Common myeloid progenitor, CD34-positive (primary cell): ENCODE data around the gene NCAPH2.

Source experiments
- CTCF ChIA-PET: fragments of 350-600 bp; sonication (Branson Sonifier 250); formaldehyde crosslinking; loops from one replicate; lab custom pipeline; 2021; ENCODE audit warnings: antibody characterized with exemption; lab: Charles Lee
- POLR2A ChIA-PET: fragments of 350-600 bp; sonication (Branson Sonifier 250); formaldehyde crosslinking; loops from one replicate; lab custom pipeline; 2021; ENCODE audit warnings: antibody characterized with exemption; lab: Charles Lee
- DNase-seq, 3 donors: peaks; one replicate each; pipeline versions ENCODE4 v3.0.0 to v3.0.0-alpha.2; 2013
- H3K27ac ChIP-seq, 2 experiments: 1 replicate in 1 of 2; 2 replicates in 1 of 2; pipeline ENCODE4 v1.7.0; 2013; ENCODE audit warnings: inconsistent platforms in 2 of 2, low read length in 2 of 2, mild to moderate bottlenecking in 2 of 2, low read depth in 1 of 2, moderate library complexity in 1 of 2; ENCODE audit not compliant: severe bottlenecking in 2 of 2, insufficient read depth in 1 of 2, poor library complexity in 1 of 2
- H3K27me3 ChIP-seq, 5 experiments: replicated peaks in 2 of 5; 1 replicate in 3 of 5; 2 replicates in 2 of 5; pipeline versions ENCODE4 v1.6.1 to v1.7.0; 2013; ENCODE audit warnings: low read length in 4 of 5, mild to moderate bottlenecking in 2 of 5, moderate library complexity in 2 of 5, inconsistent platforms in 1 of 5; ENCODE audit not compliant: insufficient read depth in 5 of 5, control insufficient read depth in 4 of 5
- H3K36me3 ChIP-seq, 4 experiments: 1 replicate in 2 of 4; 2 replicates in 2 of 4; pipeline versions ENCODE4 v1.6.1 to v1.7.0; 2013; ENCODE audit warnings: low read length in 3 of 4, control low read depth in 1 of 4, mild to moderate bottlenecking in 1 of 4; ENCODE audit not compliant: control insufficient read depth in 4 of 4, insufficient read depth in 4 of 4
- H3K4me1 ChIP-seq, 4 experiments: 1 replicate in 3 of 4; 2 replicates in 1 of 4; pipeline versions ENCODE4 v1.6.1 to v1.7.1; 2013; ENCODE audit warnings: low read length in 3 of 4, mild to moderate bottlenecking in 3 of 4, control low read depth in 1 of 4, inconsistent platforms in 1 of 4, moderate library complexity in 1 of 4; ENCODE audit not compliant: control insufficient read depth in 4 of 4, insufficient read depth in 4 of 4; ENCODE audit errors: control extremely low read depth in 1 of 4
- H3K4me3 ChIP-seq, 7 experiments: 1 replicate in 4 of 7; 2 replicates in 3 of 7; pipeline versions ENCODE4 v1.5.1 to v1.7.0; 2013; ENCODE audit warnings: mild to moderate bottlenecking in 7 of 7, low read length in 6 of 7, moderate library complexity in 6 of 7, inconsistent platforms in 2 of 7, low read depth in 2 of 7, control low read depth in 1 of 7; ENCODE audit not compliant: insufficient read depth in 4 of 7, control insufficient read depth in 1 of 7; ENCODE audit errors: extremely low read depth in 1 of 7
- H3K9me3 ChIP-seq, 5 experiments: 1 replicate in 4 of 5; 2 replicates in 1 of 5; pipeline versions ENCODE4 v1.6.1 to v1.7.1; 2013; ENCODE audit warnings: low read length in 4 of 5, mild to moderate bottlenecking in 2 of 5, inconsistent platforms in 1 of 5, low read depth in 1 of 5, moderate library complexity in 1 of 5; ENCODE audit not compliant: control insufficient read depth in 4 of 5, insufficient read depth in 2 of 5; ENCODE audit errors: control extremely low read depth in 1 of 5
- WGBS: methylation state at CpG from one replicate; pipeline ENCODE4 v1.1.5; 2013; ENCODE audit not compliant: insufficient coverage; 5-methylcytosine and 5-hydroxymethylcytosine counted together

The NCAPH2 gene

DNA sequence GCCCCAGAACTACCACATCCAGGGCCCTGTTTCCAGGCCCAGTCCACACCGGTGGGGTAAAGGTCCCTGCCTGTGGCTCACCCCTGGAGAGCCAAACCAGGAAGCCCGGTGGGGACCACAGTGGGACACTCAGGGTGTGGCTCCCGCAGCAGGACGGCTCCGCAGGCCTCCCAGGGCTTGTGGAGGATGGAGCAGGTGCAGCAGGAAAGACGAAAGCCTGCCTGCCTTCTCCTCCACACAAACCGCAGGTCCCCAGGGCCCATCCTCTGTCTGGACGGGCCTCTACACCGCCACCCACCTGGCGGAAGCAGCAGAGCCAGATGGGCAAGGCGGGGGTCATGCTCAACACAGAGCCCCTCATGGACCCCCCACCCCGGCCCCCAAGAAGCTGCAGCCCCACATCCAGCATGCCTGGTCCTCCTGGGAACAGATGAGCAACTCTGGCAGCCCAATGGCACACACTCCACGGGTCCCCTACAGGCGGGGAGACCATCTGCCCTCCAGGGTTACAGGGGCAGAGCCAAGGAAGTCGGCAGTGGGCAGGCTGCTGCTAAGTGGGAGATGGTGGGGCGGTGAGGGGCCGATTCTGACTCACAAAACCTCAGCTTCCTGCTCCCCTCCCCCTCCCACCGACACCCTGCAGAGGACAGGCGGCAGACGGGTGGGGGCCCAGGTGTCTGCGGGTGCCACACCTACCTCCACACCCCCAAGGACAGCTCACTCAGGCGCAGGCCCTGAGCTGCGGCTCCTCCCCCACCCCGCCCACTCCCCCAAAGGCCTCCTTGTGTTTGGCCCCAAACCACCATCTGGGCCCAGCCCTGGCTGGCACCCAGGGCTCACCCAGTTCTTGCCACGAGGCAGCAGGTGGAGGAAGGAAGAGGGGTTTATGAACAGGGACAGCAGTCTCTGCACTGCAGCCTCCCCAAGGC is 38.4 kb upstream of the NCAPH2 start:
- Histone ChIP-seq H3K4me1 (peaks cover 4 to 67% (median 65%) of the 10 kb centered on the region in 4 experiments), H3K27ac (peak overlapping the region; percentile 40 to 76), H3K9me3 (no peaks in the 10 kb centered on the region), H3K36me3 (peaks cover 3 to 30% (median 23%) of the 10 kb centered on the region in 4 experiments), H3K4me3 (peak overlapping the region in 4 of 7 experiments; percentile 24 to 54 (median 39)), H3K27me3 (no peaks in the 10 kb centered on the region)
- CTCF ChIA-PET, result interaction anchor here (0.9 to 2.3 kb wide), 7 partner anchors 10 to 196 kb away, joined by 3 to 6 read pairs (median 3); partner anchors contain the start of genes SCO2 and SYCE3
- POLR2A ChIA-PET, result interaction anchor here (1.0 to 1.7 kb wide), 4 partner anchors 25 to 56 kb away, joined by 4 to 8 read pairs (median 4); partner anchors contain the start of genes LMF2, NCAPH2 and SCO2
- peak; percentile 92 to 99 (median 98) for DNase-seq
- 7% methylated on average over 10 of the region's 25 CpGs for WGBS

DNA sequence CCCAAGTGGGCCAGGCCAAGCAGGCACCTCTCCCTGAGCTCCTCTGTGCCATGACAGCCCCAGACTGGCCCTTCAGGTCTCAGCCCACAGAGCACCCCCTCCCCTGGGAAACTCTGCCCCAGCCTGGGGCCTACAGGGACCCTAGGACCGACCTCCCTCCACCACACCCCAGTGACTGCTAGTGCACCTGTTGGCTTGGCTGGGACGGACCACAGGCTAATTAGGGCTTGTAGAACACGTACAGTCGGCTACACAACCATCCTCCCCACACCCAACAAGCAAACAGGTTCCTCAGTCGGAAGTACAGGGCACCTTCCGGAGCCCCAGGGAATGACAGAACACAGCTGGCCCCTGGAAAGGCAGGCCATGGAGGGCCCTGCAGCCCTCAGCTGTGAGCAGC is 37.5 kb upstream of the NCAPH2 start:
- ChIA-PET POLR2A (interaction anchor here (0.6 to 1.7 kb wide), 4 partner anchors 28 to 208 kb away, joined by 3 to 8 read pairs (median 4); partner anchors contain the start of genes LMF2, NCAPH2 and SCO2), CTCF (interaction anchor here (0.9 to 2.3 kb wide), 7 partner anchors 13 to 197 kb away, joined by 3 to 6 read pairs (median 3); partner anchors contain the start of genes SCO2 and SYCE3)
- Histone ChIP-seq H3K27ac (peak overlapping the region in 1 of 2 experiments; percentile 76), H3K4me3 (peak overlapping the region in 4 of 7 experiments; percentile 24 to 41 (median 34)), H3K4me1 (peaks cover 4 to 72% (median 70%) of the 10 kb centered on the region in 4 experiments), H3K9me3 (no peaks in the 10 kb centered on the region), H3K27me3 (no peaks in the 10 kb centered on the region), H3K36me3 (peaks cover 3 to 22% (median 18%) of the 10 kb centered on the region in 4 experiments)
- WGBS, result 75% methylated on average over 2 of the region's 6 CpGs
- no peak for DNase-seq

DNA sequence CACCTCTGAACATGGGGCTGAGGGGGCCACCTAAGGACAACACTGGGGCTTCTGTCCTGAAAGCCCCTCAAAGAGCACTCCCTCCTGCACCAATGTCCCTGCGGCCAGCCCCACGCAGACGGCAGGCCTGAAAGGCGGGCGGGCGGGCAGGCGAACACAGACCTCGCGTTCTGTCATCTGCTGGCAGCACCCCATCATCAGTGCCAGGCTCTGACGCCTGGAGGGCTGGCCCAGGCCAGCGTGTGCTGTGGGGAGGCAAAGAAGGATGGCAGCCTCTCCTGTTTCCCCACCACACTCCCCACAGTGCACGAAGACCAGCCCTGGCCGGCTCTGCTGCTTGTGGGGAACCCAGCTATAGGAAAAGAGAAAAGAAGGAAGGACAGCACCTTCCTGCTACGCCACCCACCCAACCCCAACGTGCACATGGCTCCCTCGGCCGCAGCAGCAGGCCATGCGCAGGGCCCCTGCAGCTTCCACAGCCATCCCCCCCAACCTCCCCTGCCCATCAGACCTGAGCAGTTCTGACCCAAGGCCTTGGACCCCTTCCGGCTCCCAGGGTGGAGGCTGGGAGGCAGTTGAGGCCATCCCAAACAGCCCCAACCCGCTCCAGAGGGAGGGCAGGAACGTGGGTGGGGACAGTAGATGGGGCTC is 36.7 kb upstream of the NCAPH2 start:
- Histone ChIP-seq H3K4me1 (peaks cover 4 to 74% (median 71%) of the 10 kb centered on the region in 4 experiments), H3K4me3 (peak overlapping the region in 1 of 7 experiments; percentile 30), H3K9me3 (no peaks in the 10 kb centered on the region), H3K27me3 (no peaks in the 10 kb centered on the region), H3K36me3 (peaks cover 3 to 14% (median 10%) of the 10 kb centered on the region in 4 experiments), H3K27ac (peak overlapping the region; percentile 7 to 76)
- no peak for DNase-seq
- ChIA-PET CTCF (interaction anchor here (0.9 to 2.8 kb wide), 5 partner anchors 16 to 195 kb away, joined by 3 to 13 read pairs (median 5); partner anchors contain the start of gene SCO2), POLR2A (interaction anchor here (0.6 to 1.7 kb wide), 3 partner anchors 9 to 36 kb away, joined by 3 to 4 read pairs (median 3); partner anchors contain the start of genes LMF2 and NCAPH2)
- WGBS, result 93% methylated on average over 4 of the region's 21 CpGs

DNA sequence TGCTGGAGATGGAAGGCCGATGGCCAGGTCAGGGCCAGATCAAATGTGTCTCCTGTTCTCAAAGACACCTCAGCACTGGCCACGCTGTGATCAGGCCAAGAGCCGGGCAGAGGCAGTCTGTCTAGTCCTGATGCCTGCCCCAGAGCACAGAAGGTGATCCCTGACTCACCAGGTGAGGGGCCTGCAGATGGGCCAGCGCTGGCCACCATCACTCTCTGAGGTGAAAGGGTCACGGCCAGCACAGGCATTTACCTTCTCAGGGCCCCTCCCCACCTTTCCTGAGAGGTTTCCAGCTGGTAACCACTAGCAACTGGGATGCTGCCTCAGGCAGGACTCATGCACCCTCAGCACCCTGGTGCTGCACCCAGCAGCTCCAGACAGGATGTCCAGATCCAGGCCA is 36.1 kb upstream of the NCAPH2 start:
- no peaks in the 10 kb centered on the region for H3K27me3 ChIP-seq
- no peak overlapping the region for H3K27ac ChIP-seq
- DNase-seq, result no peak
- POLR2A ChIA-PET, result interaction anchor here (1.4 kb wide), 1 partner anchor 8 kb away, joined by 3 read pairs; no protein-coding TSS in a partner anchor
- no peaks in the 10 kb centered on the region for H3K9me3 ChIP-seq
- CTCF ChIA-PET, result interaction anchor here (0.9 to 2.8 kb wide), 5 partner anchors 12 to 196 kb away, joined by 3 to 13 read pairs (median 9); no protein-coding TSS in a partner anchor
- H3K36me3 ChIP-seq, result peaks cover under 1 to 7% (median 3%) of the 10 kb centered on the region in 4 experiments
- no peak overlapping the region for H3K4me3 ChIP-seq
- 88% methylated on average over 5 of the region's 5 CpGs for WGBS
- peaks cover 4 to 74% (median 71%) of the 10 kb centered on the region in 4 experiments for H3K4me1 ChIP-seq

DNA sequence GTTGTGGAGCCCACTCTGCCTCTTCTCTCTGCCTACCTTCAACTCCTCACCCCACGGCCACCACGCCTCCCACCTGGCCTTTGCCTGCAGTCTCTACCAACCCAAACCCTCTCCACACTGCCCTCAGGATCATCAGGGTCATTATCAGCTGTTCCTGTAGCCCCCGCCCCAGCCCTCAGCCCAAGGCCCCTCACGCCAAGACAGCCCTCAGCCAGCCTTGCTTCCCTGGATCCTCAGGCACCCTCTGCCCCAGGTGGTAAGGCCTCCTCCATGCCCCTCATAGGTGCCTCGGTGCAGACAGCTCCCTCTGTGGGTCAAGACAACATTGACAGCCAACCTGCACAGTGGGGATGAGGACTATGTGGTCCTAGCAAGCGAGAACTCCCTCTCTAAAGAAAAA is 34.9 kb upstream of the NCAPH2 start:
- Histone ChIP-seq H3K27me3 (no peaks in the 10 kb centered on the region), H3K4me3 (peak overlapping the region in 3 of 7 experiments; percentile 63 to 76 (median 75)), H3K27ac (no peak overlapping the region), H3K4me1 (peaks cover 4 to 69% (median 67%) of the 10 kb centered on the region in 4 experiments), H3K9me3 (no peaks in the 10 kb centered on the region), H3K36me3 (no peaks in the 10 kb centered on the region)
- DNase-seq, result peak in 2 of 3 donors; percentile 52 to 55
- ChIA-PET POLR2A (no interaction called here), CTCF (interaction anchor here (0.8 to 2.8 kb wide), 10 partner anchors 10 to 143 kb away, joined by 3 to 13 read pairs (median 4); no protein-coding TSS in a partner anchor)
- 79% methylated on average over 6 of the region's 6 CpGs for WGBS

DNA sequence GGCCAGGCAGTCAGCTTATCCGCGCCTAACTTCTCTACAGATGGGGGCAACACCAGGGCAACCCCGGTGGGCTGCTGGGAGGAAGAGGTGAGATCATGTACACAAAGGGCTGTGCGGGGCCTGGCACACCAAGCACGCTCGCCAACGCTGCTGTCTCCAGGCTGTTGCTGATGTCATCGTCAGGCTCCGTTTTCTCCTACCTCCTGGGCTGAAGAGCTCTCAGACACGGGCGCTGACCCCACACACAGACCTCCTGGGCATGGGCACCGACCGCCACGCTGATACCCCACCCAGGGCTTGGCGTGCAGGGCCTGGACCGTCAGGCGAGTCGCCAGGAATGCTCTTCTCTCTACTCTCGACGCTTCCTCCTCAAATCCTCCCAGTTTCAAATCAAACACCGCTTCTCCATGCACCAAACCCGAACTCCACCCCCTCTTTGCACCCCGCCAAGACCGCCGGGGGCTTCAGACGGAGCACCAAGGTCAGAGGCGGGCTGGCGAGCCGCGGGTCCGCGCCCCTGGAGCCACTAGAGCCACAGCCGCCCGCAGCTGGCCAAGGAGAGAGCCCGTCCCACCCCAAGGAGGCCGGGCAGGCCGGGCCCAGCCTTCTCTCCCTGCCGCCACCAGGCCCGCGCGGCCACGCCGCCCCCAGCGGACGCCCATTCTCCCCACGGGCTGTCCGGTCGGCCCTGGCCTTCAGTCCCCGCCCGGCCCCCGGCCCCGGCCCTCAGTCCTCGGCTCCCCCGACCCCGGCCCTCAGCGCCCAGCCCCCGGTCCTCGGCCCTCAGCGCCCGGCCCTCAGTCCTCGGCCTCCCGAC is 34.0 kb upstream of the NCAPH2 start:
- Histone ChIP-seq H3K27me3 (peaks cover 0 to 6% (median 0%) of the 10 kb centered on the region in 5 experiments), H3K4me1 (peaks cover 4 to 59% (median 57%) of the 10 kb centered on the region in 4 experiments), H3K9me3 (no peaks in the 10 kb centered on the region), H3K4me3 (peak overlapping the region; percentile 46 to 76 (median 72)), H3K27ac (peak overlapping the region in 1 of 2 experiments; percentile 34), H3K36me3 (no peaks in the 10 kb centered on the region)
- 18% methylated on average over 48 of the region's 62 CpGs for WGBS
- no peak for DNase-seq
- POLR2A ChIA-PET, result no interaction called here
- CTCF ChIA-PET, result interaction anchor here (0.9 to 2.8 kb wide), 7 partner anchors 9 to 35 kb away, joined by 3 to 13 read pairs (median 5); no protein-coding TSS in a partner anchor
